Posterior vena cava (tissue), 2 donors: Measurements from ENCODE around the gene THRB. TPM values are rescaled to one million over a fixed set of nuclear protein-coding genes. Genes with fewer than 3 reads are reported as not detected.

ENCODE experiments used
- DNase-seq: peaks from one replicate; pipeline ENCODE4 v3.0.0-alpha.2; 2020; ENCODE audit warnings: low spot score
- intact Hi-C, 2 donors: fragments of 100-400 bp; cut with DNase I; formaldehyde crosslinking; loops; one replicate each; pipeline versions ENCODE4 v1.14.1 to v1.14.2; 2022 to 2023
- total RNA-seq, 2 donors: library from RNA; stranded (reverse); fragmentation: NEBNext Ultra II Directional; extraction: Animal tissue kit (Norgen Biotek cat#: 25700); gene quantifications; one replicate each; pipeline ENCODE4 v1.2.1, GENCODE V29; 2021
- donor health status: DM: yes; HTN: yes; CAD: no.
- donor health status: DM: yes; HTN: yes; CAD: no.

Gene THRB
- total RNA-seq, 2 donors from 2014 or later, result 25.0 to 32.5 TPM

GRCh38 chr3:24518990-24519367, 24.3 kb upstream of the THRB start:
- intact Hi-C loops, result no loop called here
- DNase-seq, result no peak

GRCh38 chr3:24514119-24514518, 19.5 kb upstream of the THRB start:
- no peak for DNase-seq
- intact Hi-C loops, result no loop called here

- intact Hi-C loops, result no loop called here
- DNase-seq, result no peak
These were observed 18.8 kb upstream of the THRB start for GRCh38 chr3:24513463-24513862.

DNA sequence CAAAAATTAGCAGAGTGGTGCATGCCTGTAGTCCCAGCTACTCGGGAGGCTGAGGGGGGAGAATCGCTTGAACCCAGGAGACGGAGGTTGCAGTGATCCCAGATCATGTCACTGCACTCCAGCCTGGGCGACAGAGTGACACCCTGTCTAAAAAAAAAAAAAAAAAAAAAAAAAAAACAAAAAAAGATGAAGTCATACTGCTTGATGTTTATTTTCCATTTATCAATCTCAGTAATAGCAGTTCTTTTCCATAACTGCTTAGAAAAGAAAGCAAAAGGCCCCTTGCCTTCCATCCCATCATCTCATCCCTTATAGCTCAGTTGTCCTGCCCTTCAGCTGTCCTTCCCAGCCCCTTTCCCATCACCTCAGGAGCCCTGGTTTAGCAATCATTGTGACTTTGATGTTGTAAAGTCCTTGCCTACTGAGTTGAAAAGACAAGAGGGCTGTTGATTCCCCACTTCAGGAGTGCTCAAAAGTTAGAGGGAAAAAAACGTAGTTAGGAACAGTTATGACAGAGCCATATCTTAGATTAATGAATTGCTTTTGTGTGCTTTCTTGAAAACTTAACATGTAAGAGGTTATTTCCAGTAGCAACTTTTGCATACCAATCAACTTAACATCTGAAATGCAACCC, 18.0 kb upstream of the THRB start:
- no peak for DNase-seq
- intact Hi-C loops, result no loop called here

DNA sequence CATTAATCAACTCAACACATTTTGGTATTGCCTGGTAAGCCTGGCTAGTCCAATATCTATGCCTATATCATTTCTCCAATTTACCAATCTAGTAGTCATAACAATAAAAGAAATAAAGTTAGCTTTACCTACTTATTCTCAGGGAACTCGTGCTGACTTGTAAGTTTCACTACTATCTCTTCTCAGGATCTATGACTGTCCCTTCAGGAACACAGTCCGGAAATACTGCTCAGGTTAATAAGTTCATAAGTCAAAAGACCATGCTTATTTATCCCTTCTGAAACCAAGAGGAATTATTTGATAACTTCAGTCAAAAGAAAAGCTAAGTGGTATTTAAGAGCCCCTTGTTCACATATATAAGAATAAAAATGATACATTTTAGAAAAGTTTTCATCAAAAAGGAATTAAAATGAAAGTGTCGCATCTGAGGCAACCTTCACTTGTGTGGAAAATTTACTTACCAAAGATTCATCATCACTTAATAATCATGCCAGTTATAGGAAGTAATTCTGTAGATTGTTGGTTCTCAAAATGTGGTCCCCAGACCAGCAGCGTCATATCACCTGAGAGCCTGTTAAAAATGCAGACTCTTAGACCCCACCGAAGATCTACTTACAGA, 15.5 kb upstream of the THRB start:
- DNase-seq, result no peak
- intact Hi-C loops, result no loop called here

DNA sequence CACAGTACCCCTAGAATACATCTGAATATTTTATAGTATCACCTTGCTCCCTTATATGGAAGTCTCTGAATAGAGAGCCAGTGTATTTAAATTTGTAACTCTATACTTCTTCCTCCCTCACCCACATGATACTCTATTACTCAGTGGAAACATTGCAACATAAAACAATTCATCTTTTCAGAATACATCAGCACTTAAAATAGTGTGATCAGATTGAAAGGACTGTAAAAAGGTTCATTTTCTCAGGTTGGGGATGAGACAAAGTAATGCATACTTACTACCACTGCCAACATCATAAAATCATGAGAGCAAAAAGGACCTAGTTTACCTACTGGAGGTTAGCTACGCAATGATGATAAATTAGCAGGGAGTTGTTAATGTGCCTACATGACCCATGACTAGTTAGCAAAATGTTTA, 13.8 kb upstream of the THRB start:
- intact Hi-C loops, result no loop called here
- DNase-seq, result no peak

DNA sequence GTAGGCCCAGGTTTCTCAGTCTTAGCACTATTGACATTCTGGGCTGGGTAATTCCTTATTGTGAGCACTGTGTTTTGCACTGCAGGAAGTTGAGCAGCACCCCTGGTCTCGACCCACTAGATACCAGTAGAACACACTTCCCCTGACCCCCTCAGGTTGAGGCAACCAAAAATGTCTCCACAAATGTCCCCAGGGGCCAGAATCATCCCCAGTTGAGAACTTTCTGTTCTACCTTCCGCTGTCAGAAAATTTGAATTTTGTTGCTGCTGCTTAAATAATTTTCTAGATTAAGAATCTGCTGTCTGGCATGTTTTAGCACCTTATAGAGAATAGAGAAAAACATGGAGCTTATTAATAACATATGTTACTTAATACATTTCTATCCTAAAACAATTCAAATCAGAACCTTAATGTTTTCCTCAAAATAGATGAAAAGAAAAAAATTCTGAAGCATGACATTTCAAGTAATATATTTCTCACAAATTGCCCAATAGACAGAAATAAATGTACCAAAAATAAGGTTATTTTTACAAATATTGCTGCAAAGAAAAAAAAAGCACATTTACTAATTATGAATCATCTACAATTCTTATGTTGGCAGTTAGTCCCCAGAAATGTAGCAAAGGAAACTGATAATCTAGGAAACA, 13.2 kb upstream of the THRB start:
- intact Hi-C loops, result no loop called here

DNA sequence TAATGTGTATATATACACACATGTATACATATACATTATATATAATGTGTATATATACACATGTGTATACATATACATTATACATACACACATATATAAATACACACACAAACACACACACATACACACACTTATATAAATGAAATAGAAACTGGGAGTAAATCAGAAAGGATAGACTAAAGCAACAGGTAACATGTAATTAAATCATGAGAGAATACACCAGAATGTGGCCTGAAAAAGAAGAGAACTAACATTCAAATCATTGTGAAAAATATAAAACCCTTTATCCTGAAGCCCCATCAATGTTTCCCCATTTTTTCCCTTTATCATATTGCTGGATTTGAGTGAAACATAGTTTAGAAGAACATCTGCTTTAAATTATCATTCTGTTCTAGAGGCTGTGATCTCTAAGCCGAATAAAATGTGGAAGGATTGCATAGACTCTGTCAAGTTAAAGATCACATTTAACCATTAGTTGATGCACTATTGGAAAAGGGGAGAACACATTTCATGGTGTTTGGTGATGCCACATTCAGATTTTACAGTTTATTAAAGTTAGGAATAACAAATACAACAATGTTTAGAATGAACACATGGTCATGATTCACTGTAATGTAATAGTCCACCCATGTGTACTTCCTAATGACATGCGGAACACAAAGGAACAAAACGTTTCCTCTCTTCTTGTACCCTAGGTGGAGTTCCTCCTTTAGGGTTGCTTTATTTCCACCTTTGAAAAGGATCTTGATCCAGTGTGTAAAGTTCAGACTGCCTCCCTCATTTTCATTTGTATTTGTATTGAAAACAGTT, 12.5 kb upstream of the THRB start:
- DNase-seq, result no peak
- intact Hi-C loops, result no loop called here

More for the DNA sequence above, 13.2 kb upstream of the THRB start:
- no peak for DNase-seq

DNA sequence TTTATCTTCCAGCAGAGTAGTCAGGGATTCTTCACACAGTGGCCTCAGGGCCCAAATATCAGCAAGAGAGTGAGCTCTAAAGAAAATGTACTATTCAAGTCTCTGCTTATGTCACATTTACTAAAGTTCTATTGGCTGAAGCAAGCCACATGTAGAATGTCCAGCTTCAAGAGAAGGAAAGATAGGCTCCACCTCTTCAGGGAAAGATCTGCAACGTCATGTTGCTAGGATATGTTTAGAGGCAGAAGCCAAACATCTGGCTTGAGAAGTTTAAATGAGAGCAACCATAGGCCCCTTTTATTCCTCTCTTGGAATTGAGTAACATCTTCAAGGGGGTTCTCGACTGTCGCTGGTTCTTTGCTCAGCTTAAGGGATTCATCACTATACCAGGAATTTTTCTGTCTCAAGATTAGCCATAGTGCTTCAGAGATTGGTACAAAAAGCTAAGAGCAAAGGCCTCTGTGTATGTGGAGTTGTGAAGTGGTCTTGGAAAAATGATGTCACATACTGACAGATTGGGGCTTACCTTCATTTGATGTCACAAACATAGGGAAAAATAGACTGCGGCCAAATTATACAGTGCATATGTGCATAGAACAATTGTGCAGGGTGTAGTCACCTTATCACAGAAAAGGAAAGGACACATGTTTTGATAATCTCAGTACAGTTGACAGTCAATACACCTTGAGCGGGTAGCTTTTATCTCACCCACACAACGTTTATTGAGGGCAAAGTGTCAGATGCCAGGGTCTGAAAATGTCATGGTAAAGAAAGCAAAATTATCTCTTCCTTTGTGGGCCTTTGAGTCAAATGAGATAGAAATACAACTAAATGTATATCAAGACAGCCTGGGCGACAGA, 11.3 kb upstream of the THRB start:
- no peak for DNase-seq

GRCh38 chr3:24504772-24505171, 10.1 kb upstream of the THRB start:
- intact Hi-C loops, result no loop called here
- DNase-seq, result no peak

More for the DNA sequence above, 11.3 kb upstream of the THRB start:
- intact Hi-C loops, result no loop called here

DNA sequence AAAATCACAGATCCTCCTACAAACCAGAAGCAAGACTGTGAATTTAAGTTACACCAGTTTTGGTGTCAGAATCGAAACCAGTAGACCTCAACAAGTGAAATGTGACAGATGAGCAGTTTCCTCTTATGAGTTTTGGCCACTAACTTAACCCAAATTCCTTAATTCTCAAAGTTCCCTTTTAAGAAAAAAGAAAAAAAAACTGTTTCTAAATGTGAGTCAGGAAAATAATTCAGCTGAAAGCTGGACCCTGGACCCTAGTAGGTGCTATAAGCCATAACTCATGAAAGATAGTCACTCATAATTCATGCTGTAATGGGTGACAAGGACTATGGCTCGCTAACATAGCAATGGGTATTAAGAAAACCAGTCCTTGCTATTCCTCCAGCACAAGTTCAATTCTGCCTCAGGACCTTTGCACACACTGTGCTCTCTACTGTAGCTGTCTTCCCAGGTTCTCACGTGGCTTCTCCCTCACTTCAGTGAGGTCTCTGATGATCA, 9.0 kb upstream of the THRB start:
- DNase-seq, result no peak
- intact Hi-C loops, result no loop called here

GRCh38 chr3:24502690-24503089, 8.0 kb upstream of the THRB start:
- intact Hi-C loops, result no loop called here
- no peak for DNase-seq

DNA sequence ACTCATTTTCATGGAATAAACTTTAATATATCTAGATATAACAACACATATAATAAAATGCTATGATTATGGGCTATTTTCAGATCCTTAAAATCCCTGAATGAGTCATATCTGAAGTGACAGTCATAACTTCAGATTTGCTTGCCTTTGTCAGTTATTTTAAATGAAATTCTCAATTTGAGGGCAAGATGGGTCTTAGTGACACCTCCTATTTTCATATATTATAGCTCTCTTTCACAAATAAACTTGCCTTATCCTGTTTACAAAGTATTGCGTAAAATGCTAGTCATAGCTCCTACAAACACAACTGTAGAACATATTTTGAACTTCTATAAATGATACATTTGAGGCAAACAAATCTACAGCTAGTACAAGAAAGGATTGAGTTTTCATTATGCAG, 6.2 kb upstream of the THRB start:
- intact Hi-C loops, result no loop called here
- DNase-seq, result no peak

DNA sequence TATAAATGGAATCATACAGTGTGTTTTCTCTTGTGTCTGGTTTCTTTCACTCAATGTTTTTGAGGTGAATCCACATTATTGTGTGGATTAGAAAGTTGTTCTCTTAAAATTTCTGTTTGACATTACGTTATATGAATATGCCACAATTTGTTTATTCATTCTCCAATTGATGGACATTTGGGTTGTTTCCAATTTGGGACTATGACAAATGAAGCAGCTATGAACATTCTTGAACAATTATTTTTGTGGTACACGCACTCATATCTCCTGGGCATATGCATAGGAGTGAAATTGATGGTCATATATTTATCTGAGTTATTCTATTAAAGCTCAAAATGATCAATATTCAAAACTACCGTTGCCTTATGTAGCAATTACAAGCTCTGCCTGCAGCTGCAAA, 5.3 kb upstream of the THRB start:
- intact Hi-C loops, result loop anchor here (10.0 kb wide), 2 partner anchors 235 to 505 kb away; no protein-coding TSS in a partner anchor
- no peak for DNase-seq

GRCh38 chr3:24498796-24499195, 4.1 kb upstream of the THRB start:
- intact Hi-C loops, result loop anchor here (10.0 kb wide), 2 partner anchors 234 to 504 kb away; no protein-coding TSS in a partner anchor
- no peak for DNase-seq

GRCh38 chr3:24498391-24498790, 3.7 kb upstream of the THRB start:
- DNase-seq, result no peak
- intact Hi-C loops, result loop anchor here (10.0 kb wide), 2 partner anchors 234 to 504 kb away; no protein-coding TSS in a partner anchor

DNA sequence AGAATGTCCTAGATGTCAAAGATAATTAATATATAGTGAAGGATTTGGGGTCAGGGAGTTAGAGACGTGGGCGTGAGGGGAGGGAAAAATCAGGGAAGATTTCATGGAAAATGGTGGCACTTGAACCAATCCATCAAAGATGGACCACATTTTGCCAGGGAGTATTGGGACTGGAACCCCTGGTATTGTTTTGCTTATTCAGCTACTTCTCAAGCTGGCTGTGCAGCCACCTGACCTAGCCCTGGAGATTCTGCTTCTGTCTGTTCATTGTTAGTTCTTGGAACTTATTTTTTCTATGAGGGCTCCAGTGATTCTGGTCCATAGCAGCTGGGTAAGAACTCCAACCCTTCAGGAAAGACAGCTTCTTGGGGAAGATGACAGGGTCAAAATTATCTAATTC, 3.3 kb upstream of the THRB start:
- intact Hi-C loops, result loop anchor here (10.0 kb wide), 2 partner anchors 233 to 503 kb away; no protein-coding TSS in a partner anchor
- DNase-seq, result no peak
